HG03565 (cell line): Measurements from ENCODE around the gene SRRM2.
A peak's percentile ranks its signal among the peaks of the same experiment; 100 is the strongest.

Source experiments
- ATAC-seq: cut with Tn5 transposase; IDR thresholded peaks from one replicate; pipeline ENCODE4 v1.9.1; 2021; ENCODE audit warnings: mild to moderate bottlenecking, moderate library complexity; ENCODE audit not compliant: unreplicated experiment

SRRM2 gene

DNA sequence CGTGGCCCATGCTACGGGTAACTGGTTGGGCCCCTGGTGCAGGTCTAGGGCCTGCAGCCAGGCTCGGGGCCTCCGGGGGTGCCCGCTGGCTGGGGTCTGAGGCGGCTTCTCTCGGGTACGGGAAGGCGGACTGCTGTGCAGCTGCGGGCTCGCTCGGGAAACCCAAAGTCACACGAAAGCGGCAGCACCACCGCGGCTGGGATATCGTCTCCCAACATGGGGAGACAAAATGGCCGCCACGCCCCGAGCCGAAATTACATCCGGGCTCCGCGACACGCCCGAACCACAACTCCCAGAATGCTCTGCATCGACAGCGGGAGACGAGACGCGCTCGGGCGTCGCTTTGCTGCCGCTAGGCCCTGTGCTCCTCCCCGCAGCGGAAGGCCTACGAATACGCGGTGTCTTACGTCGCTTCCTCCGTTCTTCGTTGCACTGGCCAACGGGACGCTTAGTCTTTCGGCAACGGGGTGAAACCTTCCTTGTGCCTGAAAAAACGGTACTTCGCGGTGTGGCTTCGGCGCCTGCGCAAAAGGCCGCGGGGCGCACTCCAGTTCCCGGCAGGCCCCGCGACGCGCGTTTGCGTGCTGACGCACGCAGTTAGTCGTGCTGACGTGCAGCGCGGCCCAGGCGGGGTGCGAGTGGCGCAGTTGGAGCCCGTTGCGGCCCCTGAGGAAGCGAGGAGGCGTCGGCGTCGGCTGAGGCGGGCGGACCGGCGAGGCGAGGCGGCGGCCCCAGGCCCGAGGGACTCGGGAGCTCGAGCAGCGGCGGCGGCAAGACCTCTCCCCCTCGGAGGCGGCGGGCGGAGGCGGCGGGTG, at the start of gene SRRM2:
Gene SRRM2 (plus strand): TSS at position 604 of the 815 bp plus-strand sequence. CDS start 3,727 bp downstream, outside the sequence.
- peak; percentile 75 for ATAC-seq

DNA sequence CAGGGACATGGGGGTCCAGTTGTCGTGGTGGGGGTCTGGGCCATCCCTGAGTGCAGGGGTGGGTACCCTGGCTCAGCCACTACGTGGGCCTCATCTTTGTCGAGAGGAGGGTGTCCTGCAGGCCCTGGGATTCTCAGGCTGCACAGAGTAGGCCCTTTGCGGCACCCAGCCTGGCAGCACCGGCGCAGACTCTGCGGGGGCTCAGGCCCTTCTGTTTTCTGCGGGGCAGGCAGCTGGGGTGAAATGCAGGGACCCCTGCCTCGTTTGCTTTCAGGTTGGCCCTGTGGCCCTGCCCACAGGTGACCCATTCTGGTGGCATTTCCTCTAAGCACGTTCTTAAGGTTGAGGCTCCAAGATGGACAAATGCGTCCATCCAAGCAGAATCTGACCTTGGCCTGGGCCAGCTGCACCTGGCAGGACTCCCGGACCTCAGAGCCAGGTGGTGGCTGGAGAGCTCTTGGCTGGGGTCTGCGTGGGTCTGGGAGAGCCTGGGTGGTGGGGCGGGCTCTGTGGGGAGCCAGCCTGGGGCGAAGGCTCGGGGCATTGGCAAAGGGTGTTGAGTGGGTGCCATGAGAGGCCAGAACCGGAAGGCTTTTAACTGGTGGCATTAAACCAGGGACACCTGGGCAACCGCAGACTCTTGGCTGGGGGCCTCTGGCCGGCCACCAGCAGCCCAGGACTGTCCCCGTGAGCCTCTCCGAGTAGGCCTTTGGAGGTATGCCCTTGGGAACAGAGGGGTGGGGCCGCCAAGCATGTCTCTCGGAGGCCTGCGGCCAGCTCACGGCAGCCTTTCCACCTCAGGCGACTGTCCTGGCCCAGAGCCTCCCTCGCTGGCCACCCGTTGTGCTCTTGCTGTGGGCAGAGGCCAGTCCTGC, 49.3 kb upstream of the SRRM2 start:
- no peak for ATAC-seq

DNA sequence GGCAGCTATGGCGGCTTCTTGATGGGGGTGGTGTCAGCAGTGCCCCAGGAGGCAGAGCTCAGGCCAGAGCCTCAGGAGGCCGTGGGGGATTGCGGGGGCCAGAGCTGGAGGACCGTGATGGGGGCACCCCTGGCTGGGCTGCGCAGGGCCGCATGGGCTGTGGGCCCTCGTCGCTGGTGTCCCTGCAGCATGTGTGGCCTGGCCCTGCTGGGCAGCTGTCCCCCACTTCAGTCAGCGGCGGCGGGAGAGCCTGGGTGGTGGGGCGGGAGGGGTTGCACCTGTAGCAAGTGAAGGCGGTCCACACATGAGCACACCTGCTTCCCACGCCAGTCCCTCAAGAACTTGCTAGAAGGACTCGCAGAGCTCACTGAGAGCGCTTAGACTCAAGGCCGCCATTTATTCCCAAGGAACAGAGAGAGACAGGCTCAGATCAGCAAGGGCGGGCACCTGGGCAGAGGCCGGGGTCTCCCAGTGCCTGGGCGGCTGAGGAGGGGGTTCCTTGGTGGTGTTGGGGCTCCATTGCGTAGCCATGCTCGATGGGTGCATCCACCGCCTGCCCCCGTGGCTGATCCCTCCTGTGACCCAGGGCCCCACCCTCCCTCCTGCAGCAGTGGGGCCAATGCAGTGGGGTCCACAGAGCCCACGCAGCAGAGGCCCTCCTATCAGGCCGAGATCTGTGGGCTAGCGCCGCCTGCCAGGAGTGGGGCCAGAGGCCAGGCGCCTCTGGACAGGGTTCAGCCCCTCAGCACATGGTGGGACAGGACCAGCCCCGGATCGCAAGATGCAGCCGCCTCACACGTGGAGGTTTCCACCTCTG, 48.1 kb upstream of the SRRM2 start:
- ATAC-seq, result no peak

DNA sequence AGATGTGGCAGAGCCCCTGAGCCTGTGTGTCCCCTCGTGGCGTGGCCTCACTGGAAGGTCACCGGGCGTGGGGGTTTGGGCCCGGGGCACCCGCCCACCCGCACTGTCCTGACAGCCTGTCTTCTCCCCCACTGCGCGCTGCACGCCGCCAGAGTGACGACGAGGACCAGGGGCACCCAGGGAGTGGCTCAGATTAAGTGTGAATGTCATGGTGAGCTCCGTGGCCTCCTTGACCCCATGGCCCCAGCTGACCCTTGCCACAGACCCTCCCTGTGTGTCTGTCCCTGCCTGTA, 47.5 kb upstream of the SRRM2 start:
- ATAC-seq, result no peak

DNA sequence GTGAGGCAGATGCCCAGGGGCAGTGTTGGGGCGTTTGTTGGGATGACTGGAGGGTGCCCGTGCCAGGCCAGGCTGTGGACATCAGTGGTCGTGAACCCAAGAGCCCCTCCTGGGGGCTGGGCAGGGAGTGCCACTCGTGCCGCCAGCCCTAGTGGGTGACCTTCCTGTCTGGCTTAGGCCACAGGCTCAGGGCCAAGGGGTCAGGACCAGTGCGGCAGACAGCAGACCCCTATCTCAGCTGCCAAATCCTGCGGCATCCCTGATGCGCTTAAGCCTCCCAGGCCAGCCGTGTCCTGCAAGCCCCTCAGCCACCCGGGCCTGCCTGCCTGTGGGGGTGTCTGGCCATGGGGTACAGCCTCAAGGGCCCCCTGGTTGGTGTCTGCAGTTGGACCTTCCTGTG, 47.1 kb upstream of the SRRM2 start:
- ATAC-seq, result no peak

DNA sequence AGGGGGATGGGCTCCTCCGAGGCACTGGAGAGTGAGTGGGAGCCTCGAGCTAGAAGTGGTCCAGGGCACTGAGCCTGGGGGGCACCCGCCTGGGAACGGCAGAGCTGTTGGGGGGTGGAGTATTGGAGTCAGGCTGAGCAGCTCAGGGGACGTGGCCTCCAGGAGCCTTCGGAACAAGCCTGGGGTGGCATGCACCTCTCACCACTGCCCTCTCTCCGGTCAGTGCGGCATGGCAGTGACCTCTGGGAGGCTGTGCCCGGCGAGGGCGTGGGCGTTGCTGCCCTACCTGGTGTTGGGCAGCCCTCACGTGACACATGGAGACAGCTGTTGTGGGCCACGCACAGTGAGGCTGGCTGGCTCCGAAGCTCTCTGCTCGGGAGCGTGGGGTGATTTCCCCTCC, 46.4 kb upstream of the SRRM2 start:
- ATAC-seq, result no peak

DNA sequence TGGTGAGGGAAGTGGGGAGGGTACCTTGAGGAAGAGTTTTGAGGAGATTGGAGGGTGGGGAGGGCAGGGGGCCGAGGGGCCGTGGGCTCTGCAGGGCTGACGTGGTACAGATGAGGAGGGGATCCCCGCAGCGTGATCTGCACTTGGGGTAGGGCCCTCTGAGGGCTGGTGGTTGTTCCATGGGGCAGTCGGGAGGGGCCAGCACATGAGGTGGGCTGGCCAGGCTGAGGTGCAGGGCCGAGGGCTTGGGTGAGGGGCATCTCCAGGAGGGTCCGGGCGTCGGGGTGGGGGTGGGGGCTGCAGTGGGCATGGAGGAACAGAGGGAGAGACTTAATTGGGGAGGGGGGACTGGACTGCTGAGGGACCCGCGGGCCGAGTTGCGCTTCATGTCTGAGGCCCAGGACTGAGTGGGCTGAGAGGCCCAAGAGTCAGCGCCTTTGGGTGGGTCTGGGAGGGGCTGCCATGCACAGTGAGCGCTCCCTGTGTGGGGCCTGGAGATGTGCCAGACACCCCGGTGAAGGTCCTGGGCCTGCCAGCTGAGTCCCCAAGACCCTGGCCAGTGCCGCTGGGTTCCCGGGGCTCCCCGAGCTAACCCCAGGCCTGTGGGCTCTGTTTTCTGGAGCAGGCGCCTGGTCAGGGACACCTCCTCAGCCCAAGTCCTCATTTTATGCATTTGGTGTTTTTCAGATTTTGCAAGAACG, 45.7 kb upstream of the SRRM2 start:
- ATAC-seq, result no peak

DNA sequence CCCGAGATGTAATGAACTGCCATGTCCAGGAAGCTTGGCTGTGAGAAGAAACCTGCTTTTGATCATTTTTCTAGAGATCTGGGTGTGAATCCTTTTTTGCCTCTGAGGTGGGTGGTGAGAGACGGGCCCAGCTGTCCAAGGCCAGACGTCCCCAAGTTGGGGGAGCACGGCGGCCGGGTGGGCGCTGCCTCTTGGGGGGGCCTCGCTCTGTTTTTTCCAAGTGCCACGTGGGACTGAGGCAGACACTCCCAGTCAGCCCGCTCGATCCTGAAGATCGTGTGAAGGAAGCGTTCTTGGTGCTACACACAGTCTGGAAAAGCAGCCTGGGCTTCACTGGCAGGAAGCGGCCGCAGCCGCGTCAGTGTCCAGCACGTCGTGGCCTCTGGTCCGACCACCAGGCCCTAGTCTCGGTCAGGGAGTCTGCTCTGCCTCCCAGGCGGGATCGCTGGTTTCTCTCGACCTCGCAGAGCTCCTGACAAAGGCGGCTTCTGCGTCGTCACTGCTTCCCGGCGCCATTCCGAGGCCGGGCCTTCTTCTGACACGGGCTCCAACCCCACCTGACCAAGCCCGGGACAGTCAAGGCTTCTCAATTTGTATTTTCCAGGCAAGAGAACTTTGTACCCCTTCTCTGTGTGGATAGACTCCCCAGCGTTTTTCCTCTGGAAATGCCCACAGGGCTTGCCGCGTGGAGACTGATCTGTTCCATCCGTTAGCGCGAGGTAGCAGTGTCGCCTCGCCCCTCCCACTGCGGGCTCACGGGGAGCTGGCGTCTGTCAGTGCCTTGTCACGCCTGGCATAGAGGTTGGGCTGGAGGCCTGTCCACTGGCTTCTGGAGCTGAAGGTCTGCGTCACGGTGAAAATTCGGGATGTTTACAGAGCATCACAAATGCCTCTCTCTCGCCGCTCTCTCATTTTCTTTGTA, 44.8 kb upstream of the SRRM2 start:
- ATAC-seq, result no peak

DNA sequence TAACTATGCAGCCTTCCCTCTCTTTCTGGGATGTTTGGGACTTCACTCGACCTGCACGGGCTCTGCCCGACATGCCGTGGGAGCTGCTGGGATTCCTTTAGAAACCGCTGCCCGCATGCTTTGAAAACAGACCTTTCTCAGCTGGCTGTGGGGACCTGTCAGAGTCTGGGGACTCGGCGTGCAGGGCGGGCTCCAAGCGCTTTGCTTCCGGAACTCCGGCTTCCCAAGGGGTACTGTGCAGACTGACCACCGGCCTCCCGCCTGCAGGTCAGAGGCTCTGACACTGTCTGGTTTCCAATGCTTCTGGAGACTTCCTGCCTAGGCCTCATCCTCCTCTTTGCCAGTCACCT, 44.2 kb upstream of the SRRM2 start:
- ATAC-seq, result no peak

DNA sequence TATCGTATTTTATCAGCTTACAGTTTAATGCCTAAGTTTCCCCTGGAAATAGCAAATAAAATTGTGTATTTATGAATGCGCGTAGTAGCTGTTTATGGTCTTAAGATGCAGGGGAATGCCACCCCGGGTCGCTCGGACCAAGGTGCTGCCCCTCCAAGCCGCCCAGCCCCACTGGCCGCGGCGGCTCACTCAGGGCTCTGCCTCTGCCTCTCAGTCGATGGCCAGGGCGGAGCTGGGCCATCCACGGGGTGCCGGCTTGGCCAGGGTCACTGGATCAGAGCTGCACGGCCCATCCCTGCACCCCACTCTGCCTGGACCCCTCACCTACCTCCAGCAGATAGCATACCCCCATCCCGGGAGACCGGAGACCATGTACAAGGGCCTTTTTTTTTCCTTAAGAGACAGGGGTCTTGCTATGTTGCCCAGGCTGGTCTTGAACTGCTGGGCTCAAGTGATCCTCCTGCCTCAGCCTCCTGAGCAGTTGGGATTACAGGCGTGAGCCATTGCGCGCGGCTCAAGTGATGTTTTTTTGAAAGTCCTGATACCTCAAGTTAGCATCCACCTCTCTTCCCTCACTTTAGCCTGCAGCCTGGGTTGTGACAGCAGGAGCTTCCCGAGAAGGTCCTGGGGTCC, 43.4 kb upstream of the SRRM2 start:
- ATAC-seq, result no peak

DNA sequence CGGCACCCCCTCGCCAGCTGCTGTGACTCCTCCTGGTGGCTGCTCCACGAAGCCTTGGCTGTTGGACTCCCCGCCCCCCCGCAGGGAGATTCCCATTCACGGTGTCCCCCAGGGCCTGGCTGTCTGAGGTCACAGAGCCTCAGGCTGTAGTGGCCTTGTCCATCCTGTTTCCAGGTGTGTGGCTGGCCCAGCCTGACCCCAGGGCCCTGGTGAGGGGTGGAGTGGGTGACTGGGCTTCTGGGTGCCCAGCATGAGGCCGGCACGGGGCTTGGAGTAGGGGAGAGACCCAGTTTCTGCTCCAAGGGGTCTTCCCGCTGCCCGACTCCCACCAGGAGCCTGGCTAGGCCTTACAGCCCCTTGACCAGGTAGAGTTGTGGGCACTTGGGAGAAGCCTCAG, 42.9 kb upstream of the SRRM2 start:
- no peak for ATAC-seq

DNA sequence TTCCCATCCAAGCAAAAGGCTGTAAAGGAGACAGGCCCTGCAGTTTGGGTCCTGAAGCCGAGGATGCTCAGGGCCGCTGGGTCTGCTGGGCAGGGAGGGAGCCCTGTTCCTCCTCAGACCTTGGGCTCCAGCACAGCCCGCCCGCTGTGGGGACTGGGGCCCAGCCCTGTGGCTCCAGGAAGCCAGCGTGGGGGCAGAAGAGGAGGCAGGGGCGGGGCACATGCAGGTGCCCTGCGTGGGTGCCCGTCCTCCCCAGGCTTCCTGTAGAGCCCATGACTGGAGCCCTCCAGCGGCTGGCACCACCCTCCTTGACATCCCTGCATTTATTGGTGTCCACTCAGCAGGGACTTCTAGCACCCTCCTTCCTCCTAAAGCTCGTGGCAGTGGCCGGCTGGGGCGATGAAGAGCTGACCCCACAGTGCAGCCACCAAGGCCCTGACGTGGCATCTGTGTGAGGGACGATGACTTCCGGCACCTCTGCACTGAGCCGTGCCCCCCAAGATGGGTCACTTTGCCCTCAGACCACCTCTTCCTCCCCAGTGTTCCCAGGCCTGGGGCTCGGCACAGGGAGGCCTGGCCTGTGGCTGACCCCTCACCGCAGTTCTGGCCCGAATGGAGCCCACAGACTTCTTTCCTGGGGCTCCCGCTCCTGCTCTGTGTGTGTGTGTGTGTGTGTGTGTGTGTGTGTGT, 42.3 kb upstream of the SRRM2 start:
- ATAC-seq, result no peak

DNA sequence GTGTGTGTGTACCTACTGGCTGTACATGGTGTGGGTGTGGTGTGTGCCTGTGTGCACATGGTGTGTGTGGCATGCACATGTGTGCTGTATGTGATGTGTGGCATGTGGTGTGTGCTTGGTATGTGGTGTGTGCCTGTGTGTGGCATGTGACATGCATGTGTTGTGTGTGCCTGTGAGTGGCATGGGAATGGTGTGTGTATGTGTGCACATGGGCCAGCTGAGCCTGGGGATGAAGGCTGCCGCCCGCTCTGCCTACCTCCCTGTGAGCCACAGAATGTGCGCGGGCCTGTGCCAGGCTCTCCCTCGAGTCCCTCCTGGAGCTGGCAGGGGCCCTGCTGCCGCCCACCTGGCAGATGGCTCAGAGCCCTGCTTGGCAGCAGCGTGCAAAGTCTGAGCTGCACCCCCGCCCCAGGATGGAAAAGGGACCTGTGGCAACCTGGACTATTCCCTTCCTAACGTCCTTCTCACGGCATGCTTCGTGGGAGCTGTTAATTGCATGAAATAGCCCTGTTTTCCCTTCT, 41.7 kb upstream of the SRRM2 start:
- no peak for ATAC-seq

DNA sequence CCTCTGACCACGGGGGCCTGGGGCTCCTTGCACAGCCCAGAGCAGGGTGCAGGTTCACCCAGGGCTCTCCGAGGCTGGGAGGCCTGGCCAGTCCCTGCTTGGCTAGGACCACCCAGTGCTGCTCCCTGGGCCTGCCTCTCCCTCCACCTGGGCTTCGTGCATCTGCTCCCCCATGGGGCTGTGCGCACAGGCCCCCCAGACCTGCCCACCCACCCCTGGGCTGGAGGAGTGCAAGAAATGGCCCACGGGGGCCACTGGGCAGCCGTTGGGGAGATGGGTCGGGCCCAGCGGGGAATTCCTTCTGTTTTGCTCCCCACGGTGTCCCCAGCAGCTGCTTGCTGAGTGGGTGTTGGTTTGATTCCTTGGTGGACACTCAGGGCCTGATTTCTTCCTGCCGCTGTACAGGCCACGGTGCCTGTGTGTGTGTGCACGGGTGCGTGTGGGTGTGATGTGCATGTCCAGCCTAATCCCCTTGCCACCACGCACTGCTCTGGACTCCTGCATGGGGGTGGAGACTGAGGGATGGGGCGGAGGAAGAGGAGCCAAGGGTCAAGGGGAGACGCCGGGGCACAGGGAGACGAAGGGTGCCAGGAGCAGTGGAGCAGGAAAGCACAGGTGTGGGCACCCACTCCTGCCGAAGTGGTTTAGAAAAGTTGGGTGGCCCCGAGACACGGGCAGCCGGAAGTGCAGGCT, 40.9 kb upstream of the SRRM2 start:
- ATAC-seq, result no peak

DNA sequence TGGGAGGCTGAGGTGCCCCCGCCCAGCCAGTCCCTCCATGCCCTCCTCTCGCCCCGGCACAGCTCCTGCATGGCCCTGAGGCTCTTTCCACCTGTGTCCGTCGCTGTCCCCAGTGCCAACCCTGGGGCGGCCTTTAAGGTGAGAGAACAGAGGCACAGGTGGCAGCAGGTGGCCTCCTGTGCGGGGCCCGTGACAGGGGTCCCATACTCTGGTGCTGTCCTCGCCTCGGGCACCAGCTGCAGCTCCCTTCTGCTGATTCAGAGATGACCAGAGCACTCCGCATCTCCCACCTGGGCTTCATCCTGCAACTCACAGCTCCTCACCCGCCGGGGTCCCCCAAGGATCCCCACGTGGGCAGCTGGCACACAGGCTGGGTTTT, 40.4 kb upstream of the SRRM2 start:
- ATAC-seq, result no peak

DNA sequence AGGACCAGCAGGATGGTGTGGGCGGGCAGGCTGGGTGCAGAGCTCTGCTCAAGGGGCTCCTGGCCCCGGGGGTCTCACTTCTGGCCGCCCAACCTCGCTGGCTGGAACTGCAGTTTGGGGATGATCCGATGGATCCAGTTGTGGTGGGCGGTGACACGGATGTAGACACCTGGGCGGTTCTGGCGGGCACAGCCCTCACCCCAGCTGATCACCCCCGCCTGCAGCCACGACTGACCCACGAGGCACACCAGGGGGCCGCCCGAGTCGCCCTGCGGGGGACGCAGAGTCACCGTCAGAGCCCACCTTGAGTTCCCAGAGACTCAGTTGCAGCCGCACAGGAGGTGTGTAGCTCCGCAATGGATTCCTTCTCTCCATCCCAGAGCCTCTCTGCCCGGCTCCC, 39.9 kb upstream of the SRRM2 start:
- no peak for ATAC-seq

DNA sequence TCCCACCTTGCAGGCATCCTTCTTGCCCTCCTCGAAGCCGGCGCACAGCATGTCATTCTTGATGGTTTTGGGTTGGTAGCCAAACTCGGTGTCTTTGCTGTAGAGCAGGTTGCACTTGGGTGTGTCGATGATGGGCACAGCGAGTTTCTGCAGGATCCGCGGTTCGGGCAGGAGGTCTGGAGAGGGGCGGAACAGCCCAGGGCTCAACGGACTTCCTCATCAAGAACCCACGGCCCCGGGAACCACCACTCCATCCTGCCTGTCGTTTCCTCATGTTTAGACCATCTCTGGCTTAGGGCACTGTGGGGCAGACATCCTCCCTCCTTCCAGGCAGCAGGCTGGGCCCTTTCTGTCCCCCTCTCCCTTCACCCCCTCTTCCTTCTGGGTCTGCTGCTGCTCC, 38.9 kb upstream of the SRRM2 start:
- no peak for ATAC-seq
